Muscle of leg (tissue), 11 donors: ENCODE data around the gene NRG3. TPM values are rescaled to one million over a fixed set of nuclear protein-coding genes. Genes with fewer than 3 reads are reported as not detected.

Source experiments
- DNase-seq: peaks from one replicate; pipeline ENCODE4 v3.0.0; 2013
- H3K27ac ChIP-seq: one replicate; pipeline ENCODE4 v1.5.1; 2013; ENCODE audit warnings: mild to moderate bottlenecking, low read length, control low read depth
- H3K27me3 ChIP-seq: one replicate; pipeline ENCODE4 v1.6.1; 2013; ENCODE audit warnings: low read length; ENCODE audit not compliant: control insufficient read depth, insufficient read depth
- H3K36me3 ChIP-seq: one replicate; pipeline ENCODE4 v1.6.1; 2013; ENCODE audit warnings: low read length; ENCODE audit not compliant: control insufficient read depth, insufficient read depth
- H3K4me1 ChIP-seq: one replicate; pipeline ENCODE4 v1.6.1; 2013; ENCODE audit warnings: low read length; ENCODE audit not compliant: control insufficient read depth, insufficient read depth
- H3K4me3 ChIP-seq: one replicate; pipeline ENCODE4 v1.5.1; 2013; ENCODE audit warnings: low read length, control low read depth
- H3K9me3 ChIP-seq: replicated peaks from 2 replicates; pipeline ENCODE4 v1.6.1; 2013; ENCODE audit warnings: low read depth, low read length; ENCODE audit not compliant: control insufficient read depth
- WGBS: methylation state at CpG from one replicate; pipeline ENCODE4 v1.1.5; 2013; ENCODE audit warnings: missing lambda C conversion rate; ENCODE audit not compliant: insufficient coverage; 5-methylcytosine and 5-hydroxymethylcytosine counted together
- polyA plus RNA-seq, 8 donors: library from polyadenylated mRNA; unstranded; fragments of 120-200 nt; gene quantifications; one replicate each; pipeline versions ENCODE4 v1.2.1 to v1.2.3, GENCODE V29; 2013; ENCODE audit warnings: inconsistent platforms in 1 of 8, low replicate concordance in 1 of 8; ENCODE audit not compliant: insufficient read length in 8 of 8, insufficient read depth in 1 of 8
- total RNA-seq: library from RNA; stranded (reverse); fragments of 120-200 nt; gene quantifications from one replicate; pipeline ENCODE4 v1.2.4, GENCODE V29; 2013

The NRG3 gene
- total and polyA plus RNA-seq, 9 donors = 0.04 to 0.60 (median 0.18) TPM

GRCh38 chr10:82071231-82071630 is 196.2 kb downstream of the NRG3 start:
- no peak for DNase-seq
- Histone ChIP-seq H3K4me3 (no peak overlapping the region), H3K27ac (no peak overlapping the region), H3K36me3 (no peaks in the 10 kb centered on the region), H3K9me3 (no peaks in the 10 kb centered on the region), H3K27me3 (no peaks in the 10 kb centered on the region), H3K4me1 (no peaks in the 10 kb centered on the region)
- 63% methylated on average over 2 of the region's 2 CpGs for WGBS

- Histone ChIP-seq H3K27me3 (no peaks in the 10 kb centered on the region), H3K4me1 (no peaks in the 10 kb centered on the region), H3K27ac (no peak overlapping the region), H3K36me3 (no peaks in the 10 kb centered on the region), H3K9me3 (no peaks in the 10 kb centered on the region), H3K4me3 (no peak overlapping the region)
- no CpG with 5 or more reads among the region's 4 CpGs for WGBS
- DNase-seq = no peak
Observed at GRCh38 chr10:82072124-82072523, 197.1 kb downstream of the NRG3 start.

GRCh38 chr10:82075605-82076004 is 200.6 kb downstream of the NRG3 start:
- Histone ChIP-seq H3K4me1 (no peaks in the 10 kb centered on the region), H3K9me3 (no peaks in the 10 kb centered on the region), H3K36me3 (no peaks in the 10 kb centered on the region), H3K4me3 (no peak overlapping the region), H3K27me3 (no peaks in the 10 kb centered on the region), H3K27ac (no peak overlapping the region)
- no peak for DNase-seq
- no CpG with 5 or more reads among the region's 3 CpGs for WGBS

GRCh38 chr10:82084496-82084895 is 209.5 kb downstream of the NRG3 start:
- no peaks in the 10 kb centered on the region for H3K4me1 ChIP-seq
- no peak for DNase-seq
- H3K27ac ChIP-seq = no peak overlapping the region
- no CpG with 5 or more reads among the region's 2 CpGs for WGBS
- no peaks in the 10 kb centered on the region for H3K36me3 ChIP-seq
- H3K27me3 ChIP-seq = no peaks in the 10 kb centered on the region
- no peaks in the 10 kb centered on the region for H3K9me3 ChIP-seq
- H3K4me3 ChIP-seq = no peak overlapping the region

- Histone ChIP-seq H3K4me3 (no peak overlapping the region), H3K27ac (no peak overlapping the region), H3K9me3 (no peaks in the 10 kb centered on the region), H3K27me3 (no peaks in the 10 kb centered on the region), H3K36me3 (no peaks in the 10 kb centered on the region), H3K4me1 (no peaks in the 10 kb centered on the region)
- no peak for DNase-seq
- WGBS = 69% methylated on average over 3 of the region's 7 CpGs
Observed at GRCh38 chr10:82084904-82085303, 209.9 kb downstream of the NRG3 start.

GRCh38 chr10:82089327-82089726 is 214.3 kb downstream of the NRG3 start:
- Histone ChIP-seq H3K27me3 (no peaks in the 10 kb centered on the region), H3K4me1 (no peaks in the 10 kb centered on the region), H3K4me3 (no peak overlapping the region), H3K36me3 (no peaks in the 10 kb centered on the region), H3K27ac (no peak overlapping the region), H3K9me3 (no peaks in the 10 kb centered on the region)
- 67% methylated on average over 1 of the region's 2 CpGs for WGBS
- DNase-seq = no peak

- Histone ChIP-seq H3K4me1 (no peaks in the 10 kb centered on the region), H3K27ac (no peak overlapping the region), H3K27me3 (no peaks in the 10 kb centered on the region), H3K9me3 (no peaks in the 10 kb centered on the region), H3K4me3 (no peak overlapping the region), H3K36me3 (no peaks in the 10 kb centered on the region)
- WGBS = 60% methylated on average over 1 of the region's 4 CpGs
- DNase-seq = no peak
Observed at GRCh38 chr10:82091413-82091812, 216.4 kb downstream of the NRG3 start.

- no peak overlapping the region for H3K27ac ChIP-seq
- no peak for DNase-seq
- no peaks in the 10 kb centered on the region for H3K36me3 ChIP-seq
- H3K4me1 ChIP-seq = no peaks in the 10 kb centered on the region
- H3K27me3 ChIP-seq = no peaks in the 10 kb centered on the region
- no peak overlapping the region for H3K4me3 ChIP-seq
- 43% methylated on average over 1 of the region's 2 CpGs for WGBS
- H3K9me3 ChIP-seq = no peaks in the 10 kb centered on the region
Observed at GRCh38 chr10:82092111-82092510, 217.1 kb downstream of the NRG3 start.

GRCh38 chr10:82124713-82125112 is 249.7 kb downstream of the NRG3 start:
- H3K27me3 ChIP-seq = no peaks in the 10 kb centered on the region

GRCh38 chr10:82128527-82128926 is 253.5 kb downstream of the NRG3 start:
- no peak for DNase-seq
- 67% methylated on average over 1 of the region's 2 CpGs for WGBS
- H3K27me3 ChIP-seq = no peaks in the 10 kb centered on the region
- H3K27ac ChIP-seq = no peak overlapping the region
- H3K36me3 ChIP-seq = no peaks in the 10 kb centered on the region
- H3K9me3 ChIP-seq = no peaks in the 10 kb centered on the region
- H3K4me1 ChIP-seq = no peaks in the 10 kb centered on the region
- H3K4me3 ChIP-seq = no peak overlapping the region

More at GRCh38 chr10:82124713-82125112, 249.7 kb downstream of the NRG3 start:
- no peak for DNase-seq
- Histone ChIP-seq H3K4me1 (no peaks in the 10 kb centered on the region), H3K4me3 (no peak overlapping the region), H3K27ac (no peak overlapping the region), H3K36me3 (no peaks in the 10 kb centered on the region), H3K9me3 (no peaks in the 10 kb centered on the region)
- 93% methylated on average over 1 of the region's 2 CpGs for WGBS

GRCh38 chr10:82136103-82136502 is 261.1 kb downstream of the NRG3 start:
- WGBS = 63% methylated on average over 1 of the region's 1 CpG
- DNase-seq = no peak
- no peaks in the 10 kb centered on the region for H3K36me3 ChIP-seq

More at GRCh38 chr10:82136103-82136502, 261.1 kb downstream of the NRG3 start:
- no peaks in the 10 kb centered on the region for H3K4me1 ChIP-seq
- H3K9me3 ChIP-seq = no peaks in the 10 kb centered on the region
- H3K4me3 ChIP-seq = no peak overlapping the region
- no peaks in the 10 kb centered on the region for H3K27me3 ChIP-seq
- H3K27ac ChIP-seq = no peak overlapping the region
